GM21737 (cell line): ENCODE results near the gene P2RX5.
"Not testable (repeated sequence)": the region's sequence is repeated elsewhere in the genome, so short reads cannot be mapped to it uniquely, and the experiment has no call there.

ENCODE experiments used
- ATAC-seq: cut with Tn5 transposase; IDR thresholded peaks from one replicate; pipeline ENCODE4 v1.9.1; 2021; ENCODE audit warnings: mild to moderate bottlenecking, moderate library complexity; ENCODE audit not compliant: unreplicated experiment

P2RX5 gene

GRCh38 chr17:3695723-3696411 lies at the start of gene P2RX5:
P2RX5 (minus strand) TSS chr17:3696155; CDS start chr17:3696005, 150 bp downstream.
- ATAC-seq = no peak

GRCh38 chr17:3745071-3745470 lies 49.1 kb upstream of the P2RX5 start:
- no peak for ATAC-seq

- ATAC-seq = no peak
These were observed 48.1 kb upstream of the P2RX5 start for GRCh38 chr17:3744014-3744413.

GRCh38 chr17:3740611-3741073 lies 44.7 kb upstream of the P2RX5 start:
- no peak for ATAC-seq

GRCh38 chr17:3739422-3740124 lies 43.6 kb upstream of the P2RX5 start:
- ATAC-seq = no peak

GRCh38 chr17:3738562-3739295 lies 42.8 kb upstream of the P2RX5 start:
- no peak for ATAC-seq

- ATAC-seq = no peak
These were observed 39.6 kb upstream of the P2RX5 start for GRCh38 chr17:3735515-3735914.

GRCh38 chr17:3734911-3735276 lies 38.9 kb upstream of the P2RX5 start:
- ATAC-seq = not testable (repeated sequence)

- ATAC-seq = no peak
These were observed 36.3 kb upstream of the P2RX5 start for GRCh38 chr17:3732210-3732621.

GRCh38 chr17:3730881-3731429 lies 35.0 kb upstream of the P2RX5 start:
- no peak for ATAC-seq

GRCh38 chr17:3729881-3730280 lies 33.9 kb upstream of the P2RX5 start:
- no peak for ATAC-seq

- ATAC-seq = not testable (repeated sequence)
These were observed 32.1 kb upstream of the P2RX5 start for GRCh38 chr17:3728099-3728498.

- no peak for ATAC-seq
These were observed 31.1 kb upstream of the P2RX5 start for GRCh38 chr17:3727041-3727440.

- no peak for ATAC-seq
These were observed 28.6 kb upstream of the P2RX5 start for GRCh38 chr17:3724378-3725077.

GRCh38 chr17:3723556-3724377 lies 27.8 kb upstream of the P2RX5 start, which contains the start of gene HASPIN:
HASPIN (plus strand) TSS chr17:3723903; CDS start chr17:3723936, 33 bp downstream.
- ATAC-seq = peak; percentile 70

- ATAC-seq = no peak
These were observed 27.2 kb upstream of the P2RX5 start for GRCh38 chr17:3723188-3723555.

GRCh38 chr17:3722716-3723115 lies 26.8 kb upstream of the P2RX5 start:
- no peak for ATAC-seq

- no peak for ATAC-seq
These were observed 23.3 kb upstream of the P2RX5 start for GRCh38 chr17:3719265-3719664.

GRCh38 chr17:3718201-3718600 lies 22.2 kb upstream of the P2RX5 start:
- no peak for ATAC-seq

GRCh38 chr17:3715296-3715695 lies 19.3 kb upstream of the P2RX5 start:
- ATAC-seq = no peak
